Smooth muscle cell (in vitro differentiated cells): Measurements from ENCODE around the gene HSDL2. TPM values are rescaled to one million over a fixed set of nuclear protein-coding genes. Genes with fewer than 3 reads are reported as not detected.

Source experiments
- DNase-seq: peaks from one replicate; lab custom pipeline; 2025; ENCODE audit not compliant: unreplicated experiment; lab: John Stamatoyannopoulos, UW
- H2AFZ ChIP-seq: fragments of 200-600 bp; sonication (generic); 2 replicates; pipeline ENCODE4 v1.6.0; 2016; ENCODE audit warnings: antibody characterized with exemption, low read depth, mild to moderate bottlenecking
- H3F3A ChIP-seq: fragments of 200-600 bp; sonication (generic); 2 replicates; pipeline ENCODE4 v1.6.0; 2017; ENCODE audit warnings: antibody characterized with exemption, low read depth
- H3K27ac ChIP-seq: fragments of 200-600 bp; sonication (generic); 2 replicates; pipeline ENCODE4 v1.5.1; 2016; ENCODE audit warnings: low read depth, mild to moderate bottlenecking
- H3K27me3 ChIP-seq: fragments of 200-600 bp; sonication (generic); 2 replicates; pipeline ENCODE4 v1.6.1; 2016; ENCODE audit warnings: low read depth, mild to moderate bottlenecking
- H3K36me3 ChIP-seq: fragments of 200-600 bp; sonication (generic); 2 replicates; pipeline ENCODE4 v1.5.1; 2016; ENCODE audit warnings: low read depth
- H3K4me1 ChIP-seq: fragments of 200-600 bp; sonication (generic); 2 replicates; pipeline ENCODE4 v1.5.1; 2016; ENCODE audit warnings: low read depth
- H3K4me2 ChIP-seq: fragments of 200-600 bp; sonication (generic); 2 replicates; pipeline ENCODE4 v1.6.0; 2016; ENCODE audit warnings: mild to moderate bottlenecking
- H3K4me3 ChIP-seq: fragments of 200-600 bp; sonication (generic); 2 replicates; pipeline ENCODE4 v1.5.1; 2016; ENCODE audit warnings: mild to moderate bottlenecking
- H3K79me2 ChIP-seq: fragments of 200-600 bp; sonication (generic); 2 replicates; pipeline ENCODE4 v1.6.0; 2016; ENCODE audit warnings: low read depth, mild to moderate bottlenecking
- H3K9ac ChIP-seq: fragments of 200-600 bp; sonication (generic); 2 replicates; pipeline ENCODE4 v1.6.0; 2016; ENCODE audit warnings: low read depth
- H3K9me3 ChIP-seq: fragments of 200-600 bp; sonication (generic); replicated peaks from 2 replicates; pipeline ENCODE4 v1.5.1; 2016; ENCODE audit warnings: low read depth
- H4K20me1 ChIP-seq: fragments of 200-600 bp; sonication (generic); 2 replicates; pipeline ENCODE4 v1.6.0; 2016; ENCODE audit warnings: low read depth
- WGBS: methylation state at CpG from one replicate; pipeline ENCODE4 v1.1.7; 2016; ENCODE audit warnings: low lambda C conversion rate; 5-methylcytosine and 5-hydroxymethylcytosine counted together
- polyA plus RNA-seq: library from polyadenylated mRNA; unstranded; fragments of >200 nt; fragmentation: Nextera tagmentation; extraction: Ambion mirVana; gene quantifications from 2 replicates; pipeline ENCODE4 v1.2.1, GENCODE V29; 2016
- total RNA-seq: library from RNA; depleted of rRNA; stranded (reverse); fragments of >200 nt; gene quantifications from 2 replicates; pipeline ENCODE4 v1.2.3, GENCODE V29; 2014
- TF ChIP-seq, protein P1 (sequence below): fragments of 200-600 bp; sonication (generic); IDR thresholded peaks from 2 replicates; pipeline ENCODE4 v1.5.1; 2017; ENCODE audit warnings: borderline replicate concordance, mild to moderate bottlenecking, antibody characterized with exemption; ENCODE audit not compliant: insufficient read depth, poor library complexity, severe bottlenecking

HSDL2 gene
- total and polyA plus RNA-seq, 2 experiments from 2014 or later, result 8.7 to 18.7 TPM

DNA sequence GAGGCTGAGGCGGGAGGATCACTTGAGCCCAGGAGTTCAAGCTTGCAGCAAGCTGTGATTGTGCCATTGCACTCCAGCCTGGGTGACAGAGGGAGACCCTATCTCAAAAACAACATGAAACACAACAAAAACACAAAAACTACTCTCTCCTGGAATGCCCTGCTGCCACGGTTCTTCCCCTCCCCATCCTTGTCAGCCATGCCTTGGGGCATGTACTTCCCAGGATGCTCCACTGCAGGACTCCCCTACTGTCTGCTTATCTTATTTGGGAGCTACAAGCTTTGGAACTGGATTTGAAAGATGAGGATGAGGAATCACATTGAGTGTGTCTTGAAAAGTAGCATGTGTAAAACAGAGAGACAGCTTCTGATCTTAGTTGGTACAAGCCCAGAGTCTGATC is 66.6 kb downstream of the HSDL2 start:
- Histone ChIP-seq H2AFZ (no peak overlapping the region), H3K79me2 (no peaks in the 10 kb centered on the region), H3K4me2 (no peak overlapping the region), H3K9ac (no peak overlapping the region), H3K27ac (no peak overlapping the region), H3K36me3 (no peaks in the 10 kb centered on the region), H4K20me1 (no peaks in the 10 kb centered on the region), H3K9me3 (no peaks in the 10 kb centered on the region), H3F3A (no peaks in the 10 kb centered on the region), H3K27me3 (no peaks in the 10 kb centered on the region), H3K4me3 (no peak overlapping the region), H3K4me1 (no peaks in the 10 kb centered on the region)
- TF ChIP-seq, protein P1, sequence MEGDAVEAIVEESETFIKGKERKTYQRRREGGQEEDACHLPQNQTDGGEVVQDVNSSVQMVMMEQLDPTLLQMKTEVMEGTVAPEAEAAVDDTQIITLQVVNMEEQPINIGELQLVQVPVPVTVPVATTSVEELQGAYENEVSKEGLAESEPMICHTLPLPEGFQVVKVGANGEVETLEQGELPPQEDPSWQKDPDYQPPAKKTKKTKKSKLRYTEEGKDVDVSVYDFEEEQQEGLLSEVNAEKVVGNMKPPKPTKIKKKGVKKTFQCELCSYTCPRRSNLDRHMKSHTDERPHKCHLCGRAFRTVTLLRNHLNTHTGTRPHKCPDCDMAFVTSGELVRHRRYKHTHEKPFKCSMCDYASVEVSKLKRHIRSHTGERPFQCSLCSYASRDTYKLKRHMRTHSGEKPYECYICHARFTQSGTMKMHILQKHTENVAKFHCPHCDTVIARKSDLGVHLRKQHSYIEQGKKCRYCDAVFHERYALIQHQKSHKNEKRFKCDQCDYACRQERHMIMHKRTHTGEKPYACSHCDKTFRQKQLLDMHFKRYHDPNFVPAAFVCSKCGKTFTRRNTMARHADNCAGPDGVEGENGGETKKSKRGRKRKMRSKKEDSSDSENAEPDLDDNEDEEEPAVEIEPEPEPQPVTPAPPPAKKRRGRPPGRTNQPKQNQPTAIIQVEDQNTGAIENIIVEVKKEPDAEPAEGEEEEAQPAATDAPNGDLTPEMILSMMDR, result no peak
- DNase-seq, result no peak
- WGBS, result 74% methylated on average over 2 of the region's 2 CpGs

DNA sequence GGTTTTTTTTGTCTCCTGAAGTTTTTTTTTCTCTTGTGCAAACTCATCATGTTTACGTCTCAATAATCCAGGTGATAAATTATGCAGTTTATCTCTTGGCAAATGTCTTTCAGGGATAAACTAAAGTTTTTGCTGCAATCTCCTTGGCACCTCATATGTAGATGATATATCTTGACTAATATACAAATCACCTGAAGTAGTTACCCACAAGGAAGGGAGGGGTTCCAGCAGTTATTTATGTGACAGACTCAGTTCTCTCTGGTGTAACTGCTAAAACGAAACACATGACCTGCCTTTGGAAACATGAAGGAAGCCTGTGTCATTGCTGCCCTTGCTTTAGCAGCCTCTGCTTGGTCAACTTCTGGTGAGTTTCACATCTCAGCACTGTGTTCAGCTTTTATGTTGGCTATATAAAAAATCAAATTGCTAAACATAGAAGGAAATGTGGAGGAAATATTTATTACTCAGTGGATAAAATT is 67.4 kb downstream of the HSDL2 start:
- Histone ChIP-seq H3K9ac (no peak overlapping the region), H3K27ac (no peak overlapping the region), H3K9me3 (no peaks in the 10 kb centered on the region), H3K36me3 (no peaks in the 10 kb centered on the region), H3K79me2 (no peaks in the 10 kb centered on the region), H3K27me3 (no peaks in the 10 kb centered on the region), H3K4me3 (no peak overlapping the region), H3K4me1 (no peaks in the 10 kb centered on the region), H2AFZ (no peak overlapping the region), H3K4me2 (no peak overlapping the region), H4K20me1 (no peaks in the 10 kb centered on the region), H3F3A (no peaks in the 10 kb centered on the region)
- TF ChIP-seq, protein P1, result no peak
- WGBS, result 76% methylated on average over 2 of the region's 2 CpGs
- DNase-seq, result no peak

DNA sequence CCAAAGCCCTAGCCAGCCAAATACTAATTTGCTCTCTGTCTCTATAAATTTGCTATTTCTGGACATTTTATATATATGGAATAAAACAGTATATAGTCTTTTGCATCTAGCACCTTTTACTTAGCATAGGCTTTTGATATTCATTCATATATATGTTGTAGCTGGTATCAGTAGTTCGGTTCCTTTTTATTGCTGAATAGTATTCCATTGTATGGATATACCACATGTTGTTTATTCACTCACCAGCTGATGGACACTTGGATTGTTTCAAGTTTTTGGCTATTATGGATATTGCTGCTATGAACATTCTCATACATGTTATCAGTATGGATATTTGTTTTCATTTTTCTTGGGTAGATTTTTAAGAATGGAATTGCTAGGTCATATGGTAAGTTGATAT is 82.9 kb downstream of the HSDL2 start:
- Histone ChIP-seq H3K9me3 (no peaks in the 10 kb centered on the region), H3K79me2 (no peaks in the 10 kb centered on the region)
- TF ChIP-seq, protein P1, result no peak

DNA sequence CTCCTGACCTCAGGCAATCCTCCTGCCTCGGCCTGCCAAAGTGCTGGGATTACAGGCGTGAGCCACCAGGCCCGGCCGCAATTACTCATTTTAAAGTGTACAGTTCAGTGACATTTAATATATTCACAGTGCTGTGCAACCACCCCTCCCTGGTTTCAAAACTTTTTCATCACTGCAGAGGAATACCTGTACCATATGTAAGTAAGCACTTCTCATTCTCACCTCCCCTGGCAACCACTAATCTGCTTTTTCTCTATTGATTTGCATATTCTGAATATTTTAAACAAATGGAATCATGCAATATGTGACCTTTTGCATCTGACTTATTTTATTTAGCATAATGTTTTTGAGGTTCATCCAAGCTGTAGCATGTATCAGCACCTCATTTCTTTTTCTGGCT is 85.4 kb downstream of the HSDL2 start:
- no peaks in the 10 kb centered on the region for H3K4me1 ChIP-seq
- H3K27me3 ChIP-seq, result no peaks in the 10 kb centered on the region
- H3K36me3 ChIP-seq, result peaks cover 8% of the 10 kb centered on the region
- H3K79me2 ChIP-seq, result no peaks in the 10 kb centered on the region
- no peak overlapping the region for H3K9ac ChIP-seq
- DNase-seq, result no peak
- WGBS, result 96% methylated on average over 4 of the region's 4 CpGs
- TF ChIP-seq, protein P1, result no peak
- no peaks in the 10 kb centered on the region for H3F3A ChIP-seq
- no peak overlapping the region for H2AFZ ChIP-seq
- H3K9me3 ChIP-seq, result no peaks in the 10 kb centered on the region
- H4K20me1 ChIP-seq, result no peaks in the 10 kb centered on the region
- H3K4me2 ChIP-seq, result no peak overlapping the region
- no peak overlapping the region for H3K27ac ChIP-seq
- no peak overlapping the region for H3K4me3 ChIP-seq

More for the DNA sequence above, 82.9 kb downstream of the HSDL2 start:
- H3K4me3 ChIP-seq, result no peak overlapping the region
- H3K27me3 ChIP-seq, result no peaks in the 10 kb centered on the region
- peaks cover 8% of the 10 kb centered on the region for H3K36me3 ChIP-seq
- no peak for DNase-seq
- H3K9ac ChIP-seq, result no peak overlapping the region
- no peaks in the 10 kb centered on the region for H3K4me1 ChIP-seq
- H3K4me2 ChIP-seq, result no peak overlapping the region
- no peaks in the 10 kb centered on the region for H3F3A ChIP-seq
- H2AFZ ChIP-seq, result no peak overlapping the region
- H4K20me1 ChIP-seq, result no peaks in the 10 kb centered on the region
- WGBS, result 97% methylated on average over 1 of the region's 1 CpG
- no peak overlapping the region for H3K27ac ChIP-seq
